AG10803 (cell line): ENCODE results near the gene UNC5B.
A peak's percentile ranks its signal among the peaks of the same experiment; 100 is the strongest.

Source experiments
- DNase-seq: peaks from one replicate; pipeline ENCODE4 v3.0.0; 2010; ENCODE audit warnings: low read depth
- H3K4me3 ChIP-seq: 2 replicates; pipeline ENCODE4 v1.5.1; 2011; ENCODE audit warnings: mild to moderate bottlenecking, low read length, control low read depth
- TF ChIP-seq, protein P1 (sequence below): conservative IDR thresholded peaks from 2 replicates; pipeline ENCODE4 v1.5.1; 2011; ENCODE audit warnings: mild to moderate bottlenecking, low read length, control low read depth, inconsistent platforms

UNC5B gene

DNA sequence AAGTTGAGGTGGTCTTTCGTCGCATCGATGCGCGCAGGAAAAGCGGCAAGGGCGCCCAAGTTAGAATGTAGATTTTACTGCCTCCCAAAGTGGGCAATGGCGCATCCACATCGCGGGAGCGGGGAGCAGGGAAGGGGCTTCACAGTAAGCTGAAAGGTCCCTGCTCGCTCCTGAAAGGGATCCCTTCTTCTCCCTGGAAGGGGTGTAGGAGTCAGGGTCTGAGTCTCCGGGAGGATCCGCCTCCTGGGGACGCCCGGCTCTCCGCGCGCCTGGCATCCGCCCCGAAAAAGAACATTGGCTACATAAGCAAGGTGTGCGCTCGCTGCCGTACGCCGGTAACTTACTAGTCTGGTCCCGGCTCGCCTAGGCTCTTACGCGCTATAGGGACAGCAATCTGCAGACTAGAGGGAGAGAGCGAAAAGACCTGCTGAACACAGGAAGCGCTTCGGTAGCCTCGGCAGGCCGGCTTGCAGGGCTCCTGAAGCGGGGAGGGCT is 804 bp downstream of the UNC5B start:
- H3K4me3 ChIP-seq = peak overlapping the region; percentile 74
- peak; percentile 82 for DNase-seq
- TF ChIP-seq, protein P1, sequence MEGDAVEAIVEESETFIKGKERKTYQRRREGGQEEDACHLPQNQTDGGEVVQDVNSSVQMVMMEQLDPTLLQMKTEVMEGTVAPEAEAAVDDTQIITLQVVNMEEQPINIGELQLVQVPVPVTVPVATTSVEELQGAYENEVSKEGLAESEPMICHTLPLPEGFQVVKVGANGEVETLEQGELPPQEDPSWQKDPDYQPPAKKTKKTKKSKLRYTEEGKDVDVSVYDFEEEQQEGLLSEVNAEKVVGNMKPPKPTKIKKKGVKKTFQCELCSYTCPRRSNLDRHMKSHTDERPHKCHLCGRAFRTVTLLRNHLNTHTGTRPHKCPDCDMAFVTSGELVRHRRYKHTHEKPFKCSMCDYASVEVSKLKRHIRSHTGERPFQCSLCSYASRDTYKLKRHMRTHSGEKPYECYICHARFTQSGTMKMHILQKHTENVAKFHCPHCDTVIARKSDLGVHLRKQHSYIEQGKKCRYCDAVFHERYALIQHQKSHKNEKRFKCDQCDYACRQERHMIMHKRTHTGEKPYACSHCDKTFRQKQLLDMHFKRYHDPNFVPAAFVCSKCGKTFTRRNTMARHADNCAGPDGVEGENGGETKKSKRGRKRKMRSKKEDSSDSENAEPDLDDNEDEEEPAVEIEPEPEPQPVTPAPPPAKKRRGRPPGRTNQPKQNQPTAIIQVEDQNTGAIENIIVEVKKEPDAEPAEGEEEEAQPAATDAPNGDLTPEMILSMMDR = no peak

DNA sequence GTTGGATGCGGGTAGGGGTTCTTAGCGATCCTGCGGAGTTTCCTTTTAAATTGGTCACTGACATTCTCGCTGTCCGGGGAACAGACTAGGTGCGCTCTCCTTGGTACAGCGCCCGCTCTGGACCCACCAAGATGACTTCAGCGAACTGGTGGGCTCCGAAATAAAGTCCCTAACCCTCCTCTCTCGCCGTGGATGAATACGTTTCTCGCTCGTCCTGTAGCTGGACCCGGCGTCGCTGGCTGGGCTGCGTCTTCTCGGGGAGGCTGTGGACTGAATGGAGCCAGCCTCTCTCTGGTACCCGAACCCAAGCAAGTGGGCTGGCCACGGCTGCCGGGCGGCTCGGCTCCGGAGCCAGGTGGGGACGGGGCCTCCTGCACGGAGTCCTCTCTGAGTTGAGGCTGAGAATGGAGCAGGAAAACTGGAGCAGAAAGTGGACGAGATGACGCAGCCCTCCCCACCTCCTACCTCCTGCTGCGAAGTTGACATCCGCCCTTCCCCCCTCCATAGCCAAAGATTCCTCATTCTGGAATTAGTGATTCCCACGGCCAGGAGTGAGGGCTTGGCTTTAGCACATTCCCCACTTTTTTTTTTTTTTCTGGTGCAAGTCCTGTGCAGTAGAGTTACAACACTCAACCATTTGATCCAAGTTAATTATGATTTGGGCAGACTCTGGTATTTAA is 1.5 kb downstream of the UNC5B start:
- H3K4me3 ChIP-seq = peak overlapping the region; percentile 74
- TF ChIP-seq, protein P1 = no peak
- peak; percentile 94 for DNase-seq

DNA sequence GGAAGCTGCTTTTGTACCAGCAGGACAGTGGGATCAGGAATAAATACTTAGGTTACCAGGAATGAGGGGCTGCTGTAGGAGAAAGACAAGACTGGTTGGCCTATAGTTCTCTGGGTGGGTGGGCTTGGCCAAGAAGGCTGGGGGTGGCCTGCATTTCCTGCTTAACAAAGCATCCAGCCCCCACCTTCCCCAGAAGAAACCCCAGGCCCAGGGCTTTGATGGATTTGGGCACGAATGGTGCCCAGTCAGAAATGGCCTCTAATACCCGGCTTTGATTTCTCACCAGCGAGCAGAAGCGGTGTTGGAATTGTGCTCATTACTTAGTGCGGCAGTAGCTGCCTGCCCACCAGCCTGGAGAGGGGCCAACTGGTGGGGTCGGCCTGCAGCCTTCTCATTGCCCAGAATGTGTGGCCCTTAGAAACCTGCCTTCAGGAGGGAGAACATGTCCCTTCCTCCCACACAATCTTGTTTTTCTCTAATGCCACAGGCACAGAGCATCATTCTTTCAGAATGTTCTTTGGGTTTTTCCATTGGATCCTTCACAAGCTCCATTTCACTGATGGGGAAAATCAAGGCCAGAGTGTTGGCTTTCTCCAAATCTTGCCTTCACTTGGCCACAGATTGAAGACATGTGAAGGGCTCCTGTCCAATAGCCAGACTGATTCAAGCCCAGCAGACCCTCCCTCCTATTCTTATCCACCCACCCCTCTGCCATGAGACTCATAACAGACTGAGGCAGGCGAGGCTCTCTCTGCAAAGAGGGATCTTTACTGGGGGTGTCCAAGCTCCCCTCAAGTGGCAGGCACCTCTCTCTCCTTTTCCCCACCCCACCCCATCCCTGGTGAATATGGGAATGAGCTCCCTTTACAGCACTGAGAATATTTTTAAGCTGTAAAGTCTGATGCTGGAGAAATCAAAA is 2.5 kb downstream of the UNC5B start:
- DNase-seq = no peak
- TF ChIP-seq, protein P1 = no peak
- H3K4me3 ChIP-seq = peak overlapping the region; percentile 74

DNA sequence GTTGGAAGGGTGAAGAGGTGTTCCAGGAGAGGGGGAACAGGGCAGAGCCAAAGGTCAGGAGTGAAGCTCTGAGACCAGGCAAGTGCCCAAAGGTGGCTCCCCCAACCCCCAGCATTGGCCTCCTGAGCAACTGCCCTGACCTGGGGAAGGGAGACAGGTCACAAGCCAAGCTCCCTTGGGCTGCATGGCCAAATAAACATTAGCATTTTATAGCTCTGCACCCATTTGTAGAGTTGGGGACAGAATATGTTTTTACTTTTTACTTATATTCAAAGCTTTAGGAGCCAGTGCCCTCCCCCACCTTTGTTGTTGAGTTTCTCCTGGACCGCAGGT is 4.0 kb downstream of the UNC5B start:
- peak overlapping the region; percentile 61 for H3K4me3 ChIP-seq
- TF ChIP-seq, protein P1 = no peak
- no peak for DNase-seq

DNA sequence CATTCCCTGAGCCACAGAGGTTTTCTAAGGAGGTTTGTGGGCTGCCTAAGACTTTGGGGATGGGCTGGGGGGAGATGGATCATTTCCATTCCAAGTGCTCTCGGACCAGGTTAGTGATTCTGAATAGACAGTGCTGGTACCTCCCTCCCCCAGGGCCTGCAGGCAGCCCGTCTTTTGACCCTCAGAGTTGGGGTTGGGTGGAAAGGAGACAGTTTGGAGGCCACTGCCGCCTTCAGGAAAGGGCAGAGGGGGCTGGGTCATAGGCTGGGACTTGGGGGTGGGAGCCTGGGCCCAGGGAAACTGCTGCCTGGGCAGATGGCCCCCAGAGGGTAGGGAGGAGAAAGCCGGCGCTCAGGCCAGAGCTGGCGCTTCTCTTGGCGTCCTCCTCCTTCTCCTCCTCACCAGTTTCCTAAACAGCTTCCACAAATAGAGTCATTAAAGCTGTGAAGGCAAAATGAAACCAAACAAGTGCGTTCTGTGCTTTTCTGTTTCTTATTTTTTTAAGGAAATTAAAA is 4.4 kb downstream of the UNC5B start:
- TF ChIP-seq, protein P1 = no peak
- H3K4me3 ChIP-seq = peak overlapping the region; percentile 61
- peak; percentile 34 for DNase-seq

DNA sequence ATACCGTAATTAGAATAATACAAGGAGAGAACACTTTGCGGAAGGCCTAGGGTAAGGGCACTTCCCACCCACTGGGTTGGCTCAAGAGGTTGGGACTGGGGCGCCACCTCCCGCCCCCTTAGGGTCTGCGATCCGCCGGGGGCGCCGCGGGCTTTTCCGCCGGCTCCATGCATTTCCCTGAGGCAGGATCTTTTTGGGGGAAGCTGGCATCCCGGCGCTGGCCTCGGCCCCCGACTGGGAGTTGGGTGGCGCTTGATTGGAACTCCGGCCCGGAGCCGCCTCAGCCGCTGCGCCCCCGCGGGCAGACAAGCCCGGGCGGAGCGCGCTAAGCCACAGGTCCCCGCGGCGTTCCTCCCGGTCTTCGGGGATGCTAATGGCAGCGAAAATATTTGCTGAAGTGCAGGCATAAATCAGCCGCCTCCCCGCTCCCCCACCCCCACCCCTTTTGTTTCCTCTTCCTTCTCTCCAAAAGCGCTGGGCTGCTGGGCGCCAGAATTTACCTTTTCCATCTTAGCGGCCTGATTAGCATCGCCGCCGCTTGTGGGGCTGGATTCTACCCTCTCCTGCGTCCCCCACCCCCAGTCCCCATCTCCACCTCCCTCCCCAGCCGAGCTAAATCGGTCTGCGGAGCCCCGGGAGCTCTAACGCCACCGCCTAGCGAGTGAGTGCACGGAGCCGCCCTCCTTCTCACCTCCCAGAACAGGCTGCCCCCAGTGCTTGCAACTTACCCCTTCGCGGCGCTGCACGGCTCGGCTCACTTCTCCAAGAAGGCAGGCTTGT is 5.1 kb downstream of the UNC5B start:
- DNase-seq = peak; percentile 44
- peak overlapping the region; percentile 61 for H3K4me3 ChIP-seq

More for the DNA sequence above, 5.1 kb downstream of the UNC5B start:
- TF ChIP-seq, protein P1 = 0 out of 2 replicates have a peak, but pooled peaks have one; percentile 7
